ENCODE results near the gene NABP1. TPM values are rescaled to one million over a fixed set of nuclear protein-coding genes. Genes with fewer than 3 reads are reported as not detected.

The NABP1 gene
- polyA plus RNA-seq, 1 experiment, result 204 TPM

DNA sequence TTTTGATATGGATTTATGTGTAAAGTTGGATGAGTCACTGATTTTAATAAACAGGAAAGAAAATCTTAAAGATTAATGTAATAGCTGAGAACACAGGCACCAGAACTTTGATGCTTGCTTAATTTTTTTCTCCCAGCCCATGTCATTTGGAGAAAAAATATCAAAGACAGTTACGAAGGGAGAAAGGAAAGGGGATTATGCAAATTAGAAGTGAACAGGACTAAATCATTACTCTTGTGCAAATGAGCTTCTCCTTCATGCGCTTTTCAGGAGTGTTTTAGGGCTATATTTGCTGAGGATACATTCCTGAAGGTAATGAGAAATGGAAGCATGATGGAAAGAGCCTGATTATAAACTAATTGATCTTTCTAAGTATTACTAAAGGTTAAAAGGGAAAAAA lies 28.9 kb downstream of the NABP1 start:
- TF ChIP-seq, protein P1, sequence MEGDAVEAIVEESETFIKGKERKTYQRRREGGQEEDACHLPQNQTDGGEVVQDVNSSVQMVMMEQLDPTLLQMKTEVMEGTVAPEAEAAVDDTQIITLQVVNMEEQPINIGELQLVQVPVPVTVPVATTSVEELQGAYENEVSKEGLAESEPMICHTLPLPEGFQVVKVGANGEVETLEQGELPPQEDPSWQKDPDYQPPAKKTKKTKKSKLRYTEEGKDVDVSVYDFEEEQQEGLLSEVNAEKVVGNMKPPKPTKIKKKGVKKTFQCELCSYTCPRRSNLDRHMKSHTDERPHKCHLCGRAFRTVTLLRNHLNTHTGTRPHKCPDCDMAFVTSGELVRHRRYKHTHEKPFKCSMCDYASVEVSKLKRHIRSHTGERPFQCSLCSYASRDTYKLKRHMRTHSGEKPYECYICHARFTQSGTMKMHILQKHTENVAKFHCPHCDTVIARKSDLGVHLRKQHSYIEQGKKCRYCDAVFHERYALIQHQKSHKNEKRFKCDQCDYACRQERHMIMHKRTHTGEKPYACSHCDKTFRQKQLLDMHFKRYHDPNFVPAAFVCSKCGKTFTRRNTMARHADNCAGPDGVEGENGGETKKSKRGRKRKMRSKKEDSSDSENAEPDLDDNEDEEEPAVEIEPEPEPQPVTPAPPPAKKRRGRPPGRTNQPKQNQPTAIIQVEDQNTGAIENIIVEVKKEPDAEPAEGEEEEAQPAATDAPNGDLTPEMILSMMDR (IDR thresholded peaks at IDR 0.05; ENCODE audit: low read depth, low read length), result no peak
- DNase-seq (ENCODE audit: low read depth, low spot score), result no peak
- ChIA-PET POLR2A (no interaction called here), CTCF (interaction anchor here (1.1 to 1.8 kb wide), 4 partner anchors 15 to 456 kb away, joined by 4 to 26 read pairs (median 4); no protein-coding TSS in a partner anchor)
- Histone ChIP-seq H3K27me3 (ENCODE audit: control insufficient read depth, insufficient read depth, low read length) (no peaks in the 10 kb centered on the region), H3K27ac (ENCODE audit: low read depth, low read length) (no peak overlapping the region), H3K9me3 (ENCODE audit: control insufficient read depth, insufficient read depth, low read length) (no peaks in the 10 kb centered on the region; the same call in 1 of the 2 replicates), H3K4me3 (ENCODE audit: low read depth, low read length) (no peak overlapping the region)

- no peaks in the 10 kb centered on the region for H3K9me3 ChIP-seq (ENCODE audit: control insufficient read depth, insufficient read depth, low read length)
These were observed 29.6 kb downstream of the NABP1 start for GRCh38 chr2:191707542-191707941.

GRCh38 chr2:191710411-191710900 lies 32.5 kb downstream of the NABP1 start:
- ChIA-PET CTCF (no interaction called here), POLR2A (interaction anchor here (0.6 kb wide), 1 partner anchor 156 kb away, joined by 6 read pairs; no protein-coding TSS in a partner anchor)
- TF ChIP-seq, protein P1 (IDR thresholded peaks at IDR 0.05; ENCODE audit: low read depth, low read length), result no peak

More at GRCh38 chr2:191707542-191707941, 29.6 kb downstream of the NABP1 start:
- ChIA-PET POLR2A (no interaction called here), CTCF (interaction anchor here (1.1 to 1.8 kb wide), 4 partner anchors 16 to 455 kb away, joined by 4 to 26 read pairs (median 4); no protein-coding TSS in a partner anchor)
- H3K27me3 ChIP-seq (ENCODE audit: control insufficient read depth, insufficient read depth, low read length), result no peaks in the 10 kb centered on the region
- no peak overlapping the region for H3K4me3 ChIP-seq (ENCODE audit: low read depth, low read length)
- TF ChIP-seq, protein P1 (IDR thresholded peaks at IDR 0.05; ENCODE audit: low read depth, low read length), result no peak
- H3K27ac ChIP-seq (ENCODE audit: low read depth, low read length), result no peak overlapping the region
- DNase-seq (ENCODE audit: low read depth, low spot score), result no peak

GRCh38 chr2:191711621-191712020 lies 33.7 kb downstream of the NABP1 start:
- CTCF ChIA-PET, result interaction anchor here (0.5 to 2.1 kb wide), 2 partner anchors 100 to 172 kb away, joined by 3 to 6 read pairs; no protein-coding TSS in a partner anchor
- H3K27me3 ChIP-seq (ENCODE audit: control insufficient read depth, insufficient read depth, low read length), result no peaks in the 10 kb centered on the region
- H3K9me3 ChIP-seq (ENCODE audit: control insufficient read depth, insufficient read depth, low read length), result no peaks in the 10 kb centered on the region
- TF ChIP-seq, protein P1 (IDR thresholded peaks at IDR 0.05; ENCODE audit: low read depth, low read length), result no peak
- POLR2A ChIA-PET, result no interaction called here
- H3K27ac ChIP-seq (ENCODE audit: low read depth, low read length), result no peak overlapping the region
- DNase-seq (ENCODE audit: low read depth, low spot score), result no peak
- H3K4me3 ChIP-seq (ENCODE audit: low read depth, low read length), result no peak overlapping the region

More at GRCh38 chr2:191710411-191710900, 32.5 kb downstream of the NABP1 start:
- Histone ChIP-seq H3K27ac (ENCODE audit: low read depth, low read length) (no peak overlapping the region), H3K4me3 (ENCODE audit: low read depth, low read length) (no peak overlapping the region), H3K9me3 (ENCODE audit: control insufficient read depth, insufficient read depth, low read length) (no peaks in the 10 kb centered on the region), H3K27me3 (ENCODE audit: control insufficient read depth, insufficient read depth, low read length) (no peaks in the 10 kb centered on the region)
- peak; percentile 61 for DNase-seq (ENCODE audit: low read depth, low spot score)

DNA sequence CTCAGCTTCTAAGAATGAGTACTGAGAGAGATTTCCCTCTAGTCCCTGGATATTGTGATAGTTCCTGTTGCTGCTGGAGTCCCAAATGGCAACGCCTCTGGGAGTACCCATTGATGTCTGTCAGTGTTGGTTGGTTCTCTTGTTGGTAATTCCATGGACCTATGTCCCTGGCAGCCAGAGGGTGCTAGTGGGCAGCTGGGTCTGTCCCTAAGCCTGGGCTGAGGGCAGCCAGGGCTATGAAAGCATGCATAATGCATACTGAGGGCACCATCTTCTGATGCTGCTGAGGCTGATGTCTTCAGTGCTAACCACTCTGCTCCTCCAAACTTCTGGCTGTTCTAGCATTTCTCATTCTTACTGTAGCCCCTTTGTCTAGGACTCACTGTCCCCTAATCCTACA lies 35.9 kb downstream of the NABP1 start:
- POLR2A ChIA-PET, result no interaction called here

More for the DNA sequence above, 35.9 kb downstream of the NABP1 start:
- Histone ChIP-seq H3K9me3 (ENCODE audit: control insufficient read depth, insufficient read depth, low read length) (no peaks in the 10 kb centered on the region), H3K27ac (ENCODE audit: low read depth, low read length) (no peak overlapping the region), H3K27me3 (ENCODE audit: control insufficient read depth, insufficient read depth, low read length) (no peaks in the 10 kb centered on the region), H3K4me3 (ENCODE audit: low read depth, low read length) (no peak overlapping the region)
- TF ChIP-seq, protein P1 (IDR thresholded peaks at IDR 0.05; ENCODE audit: low read depth, low read length), result no peak
- DNase-seq (ENCODE audit: low read depth, low spot score), result no peak
- CTCF ChIA-PET, result no interaction called here
